NCI-H2196 (cell line): Measurements from ENCODE around the gene KDM5A.
"Not testable (repeated sequence)": the region's sequence is repeated elsewhere in the genome, so short reads cannot be mapped to it uniquely, and the experiment has no call there.

Experiments used
- DNase-seq: peaks from one replicate; lab custom pipeline; 2025; ENCODE audit not compliant: unreplicated experiment; lab: John Stamatoyannopoulos, UW

KDM5A gene

GRCh38 chr12:241266-241665 lies 147.9 kb downstream of the KDM5A start:
- no peak for DNase-seq

GRCh38 chr12:240566-240965 lies 148.6 kb downstream of the KDM5A start:
- DNase-seq: no peak

GRCh38 chr12:238736-239398 lies 150.3 kb downstream of the KDM5A start:
- DNase-seq: no peak

- DNase-seq: no peak
Observed at GRCh38 chr12:238116-238515, 151.0 kb downstream of the KDM5A start.

DNA sequence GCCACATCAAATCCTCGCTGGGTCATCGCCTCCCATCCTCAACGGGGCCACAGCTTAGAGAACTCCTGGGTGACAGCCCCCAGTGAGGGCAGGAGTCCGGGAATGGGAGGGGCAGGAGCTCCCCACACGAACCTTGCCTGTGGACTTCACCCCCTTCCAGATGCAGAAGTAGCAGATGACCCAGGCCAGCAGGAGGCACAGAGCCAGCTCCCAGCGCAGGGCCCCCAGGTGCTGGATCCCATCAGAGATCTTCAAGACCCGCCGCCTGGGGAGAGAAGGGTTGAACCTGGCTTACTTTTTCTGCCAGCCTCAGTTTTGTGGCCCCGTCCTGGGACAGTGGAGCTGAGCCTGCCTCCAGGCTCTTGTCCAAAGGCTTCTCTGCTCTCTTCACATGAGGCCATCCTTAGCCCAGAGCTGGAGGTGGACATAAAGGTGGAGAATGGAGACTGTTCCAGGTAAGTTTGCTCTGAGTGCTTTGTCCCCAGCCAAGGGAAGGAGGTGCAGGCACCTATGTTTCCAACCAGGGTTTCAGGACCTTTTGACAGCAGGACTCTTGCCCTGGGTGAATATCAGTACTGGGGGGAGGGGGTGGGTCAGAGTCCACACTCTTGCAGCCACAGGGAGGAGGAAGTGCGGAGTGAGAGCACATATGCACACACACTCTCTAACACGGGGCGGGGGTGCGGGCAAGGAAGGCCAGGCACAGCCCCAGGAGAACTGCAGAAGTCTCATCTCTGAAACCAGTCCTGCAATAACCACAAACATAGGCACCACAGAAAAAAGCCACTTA lies 151.9 kb downstream of the KDM5A start:
- no peak for DNase-seq

DNA sequence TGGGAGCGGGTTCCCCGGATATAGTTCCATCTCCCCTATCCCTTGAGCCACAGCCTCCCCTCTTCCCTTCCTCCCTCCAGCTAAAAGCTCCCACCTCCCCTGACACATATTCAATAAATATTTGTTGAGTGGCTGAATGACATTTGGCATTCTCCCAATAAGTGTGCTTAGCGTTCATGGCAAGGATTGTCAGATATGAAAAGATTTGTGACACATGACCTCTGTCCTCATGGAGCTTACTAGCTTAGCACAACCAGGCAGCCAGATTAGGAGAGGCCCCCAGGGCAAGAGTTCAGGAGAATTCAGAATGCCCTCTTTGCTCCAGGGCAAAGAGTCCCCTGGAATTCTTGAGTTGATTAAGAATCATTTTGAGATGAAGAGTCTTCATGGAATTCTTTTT lies 152.7 kb downstream of the KDM5A start:
- DNase-seq: no peak

- DNase-seq: not testable (repeated sequence)
Observed at GRCh38 chr12:235967-236366, 153.2 kb downstream of the KDM5A start.

GRCh38 chr12:234891-235415 lies 154.2 kb downstream of the KDM5A start:
- DNase-seq: no peak

- DNase-seq: no peak
Observed at GRCh38 chr12:234019-234418, 155.1 kb downstream of the KDM5A start.

DNA sequence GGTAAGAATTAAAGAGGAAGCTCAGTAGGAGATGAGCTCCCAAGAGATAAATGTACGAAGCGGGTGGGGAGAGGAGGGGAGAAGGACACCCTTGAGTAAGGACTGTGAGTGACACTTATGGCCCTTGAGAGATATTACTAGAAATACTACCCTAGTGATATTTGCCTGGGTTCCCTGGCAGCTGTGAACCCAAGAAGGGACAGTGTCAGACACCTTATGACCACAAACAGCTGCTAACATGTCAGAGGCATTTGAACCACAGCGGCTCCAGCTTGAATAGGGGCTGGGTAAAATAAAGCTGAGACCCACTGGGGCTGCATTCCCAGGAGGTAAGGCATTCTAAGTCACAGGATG lies 155.5 kb downstream of the KDM5A start:
- DNase-seq: no peak

DNA sequence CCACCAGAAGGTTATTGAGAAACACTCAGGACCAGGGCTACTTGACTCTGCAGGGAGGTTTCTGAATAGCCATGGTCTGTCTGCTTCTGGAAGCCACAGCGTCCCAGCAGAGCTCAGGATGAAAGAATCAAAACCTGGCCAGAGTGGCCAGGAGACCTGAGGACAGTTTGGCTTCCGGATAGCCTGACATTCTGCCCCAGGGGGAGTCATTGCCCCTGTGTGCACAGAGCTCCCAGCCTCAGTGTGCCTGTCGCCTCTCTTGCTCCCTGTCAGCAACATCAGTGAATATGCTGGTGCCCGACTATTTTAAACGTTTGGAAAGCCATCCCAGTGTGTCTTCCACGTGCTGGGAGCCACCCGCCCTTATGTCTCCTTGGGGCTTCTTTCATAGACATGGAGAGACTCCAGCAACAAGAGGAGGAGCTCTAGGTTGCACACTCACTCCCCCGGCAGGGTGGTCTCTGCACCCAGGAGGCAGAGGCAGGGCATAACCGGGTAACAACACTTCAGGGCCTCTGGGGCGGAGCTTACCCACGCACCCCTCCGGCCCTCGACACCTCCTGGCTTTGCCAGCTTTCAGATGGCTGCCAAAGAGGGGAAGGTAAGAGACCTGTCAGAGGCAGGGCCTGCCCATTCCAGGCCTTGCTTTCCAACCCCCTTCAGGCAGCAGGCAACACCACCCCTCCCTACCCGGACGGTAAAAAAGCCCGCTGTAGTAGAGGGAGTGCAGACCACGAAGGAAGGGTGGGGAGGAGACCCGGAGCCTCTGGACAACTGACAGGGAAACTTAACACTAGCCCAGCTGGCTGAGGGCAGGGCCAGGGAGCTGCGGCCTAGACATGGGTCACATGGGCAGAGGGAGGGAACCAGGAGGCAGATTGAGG lies 156.1 kb downstream of the KDM5A start:
- DNase-seq: peak; percentile 10

- peak; percentile 13 for DNase-seq
Observed at GRCh38 chr12:230925-231671, 158.0 kb downstream of the KDM5A start.
